ENCODE results near the gene POFUT2. TPM values are rescaled to one million over a fixed set of nuclear protein-coding genes. Genes with fewer than 3 reads are reported as not detected.

POFUT2 gene
- total RNA-seq, 4 donors from 2014 or later: 7.9 to 11.4 (median 9.4) TPM

GRCh38 chr21:45259206-45259840 is 28.4 kb downstream of the POFUT2 start:
- Histone ChIP-seq H3K27ac (no peak overlapping the region), H3K27me3 (peaks cover 0 to 53% (median 3%) of the 10 kb centered on the region in 4 donors), H3K9me3 (no peaks in the 10 kb centered on the region), H3K36me3 (peaks cover 2 to 27% (median 3%) of the 10 kb centered on the region in 3 donors), H3K4me3 (no peak overlapping the region), H3K4me1 (peaks cover 0 to 3% (median 0%) of the 10 kb centered on the region in 3 donors)
- 59 to 71% methylated on average over 16 to 17 of the region's 17 CpGs for WGBS, 2 donors
- TF ChIP-seq POLR2A (IDR thresholded peaks at IDR 0.05) (no peak), CTCF (IDR thresholded peaks at IDR 0.05) (no peak)
- no peak for DNase-seq
- intact Hi-C loops (cut with DNase I): no loop called here

GRCh38 chr21:45258466-45258865 is 29.2 kb downstream of the POFUT2 start:
- no peak overlapping the region for H3K4me3 ChIP-seq
- peaks cover 0 to 19% (median 0%) of the 10 kb centered on the region in 3 donors for H3K36me3 ChIP-seq
- H3K27me3 ChIP-seq: peaks cover 0 to 61% (median 3%) of the 10 kb centered on the region in 4 donors
- intact Hi-C loops (cut with DNase I): no loop called here
- WGBS, 2 donors: 35 to 64% methylated on average over 2 to 16 of the region's 19 CpGs
- H3K9me3 ChIP-seq: no peaks in the 10 kb centered on the region
- TF ChIP-seq CTCF (IDR thresholded peaks at IDR 0.05) (no peak), POLR2A (IDR thresholded peaks at IDR 0.05) (no peak)
- H3K27ac ChIP-seq: no peak overlapping the region
- H3K4me1 ChIP-seq: peaks cover 0 to 3% (median 0%) of the 10 kb centered on the region in 3 donors
- no peak for DNase-seq

- H3K27ac ChIP-seq: no peak overlapping the region
- no peak overlapping the region for H3K4me3 ChIP-seq
- peaks cover 0 to 3% (median 0%) of the 10 kb centered on the region in 3 donors for H3K4me1 ChIP-seq
- 42 to 65% methylated on average over 17 to 19 of the region's 40 CpGs for WGBS, 2 donors
- intact Hi-C loops (cut with DNase I): no loop called here
- H3K9me3 ChIP-seq: no peaks in the 10 kb centered on the region
- peaks cover 0 to 12% (median 0%) of the 10 kb centered on the region in 3 donors for H3K36me3 ChIP-seq
- TF ChIP-seq CTCF (IDR thresholded peaks at IDR 0.05): no peak
- DNase-seq: no peak
- H3K27me3 ChIP-seq: peaks cover 0 to 68% (median 3%) of the 10 kb centered on the region in 4 donors
Observed at GRCh38 chr21:45257673-45258341, 29.9 kb downstream of the POFUT2 start.

GRCh38 chr21:45256912-45257672 is 30.6 kb downstream of the POFUT2 start:
- no peak overlapping the region for H3K4me3 ChIP-seq
- 13 to 54% methylated on average over 3 to 11 of the region's 27 CpGs for WGBS, 2 donors
- intact Hi-C loops (cut with DNase I): no loop called here
- H3K4me1 ChIP-seq: peaks cover 0 to 3% (median 0%) of the 10 kb centered on the region in 3 donors
- DNase-seq: no peak
- no peak for TF ChIP-seq POLR2A (IDR thresholded peaks at IDR 0.05)
- no peak for TF ChIP-seq CTCF (IDR thresholded peaks at IDR 0.05)
- no peaks in the 10 kb centered on the region for H3K9me3 ChIP-seq
- H3K27me3 ChIP-seq: peaks cover 0 to 69% (median 3%) of the 10 kb centered on the region in 4 donors
- peaks cover 0 to 7% (median 0%) of the 10 kb centered on the region in 3 donors for H3K36me3 ChIP-seq
- H3K27ac ChIP-seq: no peak overlapping the region
